Liver (tissue), 9 donors: ENCODE data around the gene PEX7. TPM values are rescaled to one million over a fixed set of nuclear protein-coding genes. Genes with fewer than 3 reads are reported as not detected.

Experiments used
- DNase-seq: peaks from one replicate; pipeline ENCODE4 v3.0.0-alpha.2; 2017; ENCODE audit warnings: low spot score
- H3K27ac ChIP-seq, 2 donors: one replicate each; pipeline ENCODE4 v1.7.0; 2013; ENCODE audit warnings: inconsistent platforms in 2 of 2, low read length in 2 of 2, control low read depth in 1 of 2, low read depth in 1 of 2, mild to moderate bottlenecking in 1 of 2
- H3K27me3 ChIP-seq, 4 donors: one replicate each; pipeline versions ENCODE4 v1.6.1 to v1.7.0; 2013; ENCODE audit warnings: low read length in 3 of 4, inconsistent platforms in 1 of 4, mild to moderate bottlenecking in 1 of 4, moderate library complexity in 1 of 4; ENCODE audit not compliant: control insufficient read depth in 4 of 4, insufficient read depth in 4 of 4
- H3K36me3 ChIP-seq, 4 donors: one replicate each; pipeline versions ENCODE4 v1.6.1 to v1.7.0; 2013; ENCODE audit warnings: low read length in 3 of 4, mild to moderate bottlenecking in 3 of 4, low read depth in 1 of 4, moderate library complexity in 1 of 4; ENCODE audit not compliant: control insufficient read depth in 4 of 4, insufficient read depth in 3 of 4
- H3K4me1 ChIP-seq, 4 donors: one replicate each; pipeline versions ENCODE4 v1.6.1 to v1.7.0; 2013; ENCODE audit warnings: low read length in 3 of 4, mild to moderate bottlenecking in 3 of 4, moderate library complexity in 1 of 4; ENCODE audit not compliant: control insufficient read depth in 4 of 4, insufficient read depth in 4 of 4
- H3K4me3 ChIP-seq, 3 donors: one replicate each; pipeline versions ENCODE4 v1.6.1 to v1.7.0; 2013; ENCODE audit warnings: low read length in 3 of 3, control low read depth in 1 of 3, low read depth in 1 of 3, mild to moderate bottlenecking in 1 of 3
- H3K9ac ChIP-seq, 2 donors: one replicate each; pipeline ENCODE4 v1.7.0; 2013; ENCODE audit warnings: low read length in 2 of 2, mild to moderate bottlenecking in 2 of 2, moderate library complexity in 2 of 2, control low read depth in 1 of 2, low read depth in 1 of 2
- H3K9me3 ChIP-seq, 4 donors: one replicate each; pipeline versions ENCODE4 v1.6.1 to v1.7.0; 2013; ENCODE audit warnings: low read length in 3 of 4; ENCODE audit not compliant: control insufficient read depth in 4 of 4
- ATF3 ChIP-seq: IDR thresholded peaks from 2 replicates; pipeline ENCODE4 v1.6.1; 2016; ENCODE audit warnings: antibody characterized with exemption
- CTCF ChIP-seq: fragments of 150-350 bp; IDR thresholded peaks from 2 replicates; pipeline ENCODE4 v1.5.1; 2017; ENCODE audit warnings: improper control_type of control experiment, low read depth, low read length; ENCODE audit not compliant: missing input control
- FOXA1 ChIP-seq: IDR thresholded peaks from 2 replicates; pipeline ENCODE4 v1.6.1; 2016; ENCODE audit warnings: antibody characterized with exemption
- FOXA2 ChIP-seq: IDR thresholded peaks from 2 replicates; pipeline ENCODE4 v1.6.1; 2016; ENCODE audit warnings: antibody characterized with exemption
- GABPA ChIP-seq, 2 donors: IDR thresholded peaks in 1 of 2; conservative IDR thresholded peaks in 1 of 2; 2 replicates each; pipeline ENCODE4 v1.6.1; 2016; ENCODE audit warnings: antibody characterized with exemption in 2 of 2, mild to moderate bottlenecking in 1 of 2, moderate library complexity in 1 of 2
- HNF4A ChIP-seq, 2 donors: conservative IDR thresholded peaks; 2 replicates each; pipeline ENCODE4 v1.6.1; 2016; ENCODE audit warnings: antibody characterized with exemption in 2 of 2, mild to moderate bottlenecking in 2 of 2
- HNF4G ChIP-seq: IDR thresholded peaks from 2 replicates; pipeline ENCODE4 v1.6.1; 2016; ENCODE audit warnings: antibody characterized with exemption
- JUND ChIP-seq, 2 donors: IDR thresholded peaks; 2 replicates each; pipeline ENCODE4 v1.6.1; 2016; ENCODE audit warnings: antibody characterized with exemption in 2 of 2
- MAX ChIP-seq: IDR thresholded peaks from 2 replicates; pipeline ENCODE4 v1.6.1; 2016; ENCODE audit warnings: antibody characterized with exemption
- NR2F2 ChIP-seq: IDR thresholded peaks from 2 replicates; pipeline ENCODE4 v1.6.1; 2016; ENCODE audit warnings: antibody characterized with exemption
- RAD21 ChIP-seq, 2 donors: IDR thresholded peaks; 2 replicates each; pipeline ENCODE4 v1.6.1; 2016; ENCODE audit warnings: antibody characterized with exemption in 2 of 2, mild to moderate bottlenecking in 2 of 2
- REST ChIP-seq: IDR thresholded peaks from 2 replicates; pipeline ENCODE4 v1.6.1; 2016; ENCODE audit warnings: antibody characterized with exemption, mild to moderate bottlenecking
- RXRA ChIP-seq, 2 donors: IDR thresholded peaks; 2 replicates each; pipeline ENCODE4 v1.6.1; 2017 to 2018; ENCODE audit warnings: antibody characterized with exemption in 2 of 2, mild to moderate bottlenecking in 1 of 2
- SP1 ChIP-seq: IDR thresholded peaks from 2 replicates; pipeline ENCODE4 v1.6.1; 2018; ENCODE audit warnings: antibody characterized with exemption, mild to moderate bottlenecking
- TAF1 ChIP-seq: conservative IDR thresholded peaks from 2 replicates; pipeline ENCODE4 v1.6.1; 2016; ENCODE audit warnings: antibody characterized with exemption, mild to moderate bottlenecking
- ZBTB33 ChIP-seq: IDR thresholded peaks from 2 replicates; pipeline ENCODE4 v1.6.1; 2016; ENCODE audit warnings: antibody characterized with exemption
- WGBS: extraction: QIAGEN DNeasy Blood & Tissue Kit; methylation state at CpG from one replicate; pipeline ENCODE4 v1.1.7; 2013; 5-methylcytosine and 5-hydroxymethylcytosine counted together
- polyA plus RNA-seq, 2 donors: library from polyadenylated mRNA; stranded (reverse) in 1 of 2; unstranded in 1 of 2; fragments of 200-250 nt in 1 of 2; fragments of >200 nt in 1 of 2; fragmentation: Nextera tagmentation in 1 of 2; extraction: Ambion mirVana in 1 of 2; gene quantifications; one replicate each; pipeline versions ENCODE4 v1.2.1 to v1.2.3, GENCODE V29; 2013 to 2015
- total RNA-seq, 2 donors: library from RNA; depleted of rRNA; stranded (reverse); fragments of >200 nt; gene quantifications; one replicate each; pipeline ENCODE4 v1.2.3, GENCODE V29; 2014
- donor health status: healthy.
- donor health status: healthy.
- donor health status: healthy.
- donor health status: healthy.
- donor health status: healthy.

Gene PEX7
- total and polyA plus RNA-seq, 4 donors: 5.2 to 7.5 (median 6.2) TPM

- no peak for TF ChIP-seq SP1
- no peak for TF ChIP-seq HNF4A (conservative IDR thresholded peaks at IDR 0.05)
- TF ChIP-seq CTCF: no peak
- TF ChIP-seq REST: no peak
- no peak for TF ChIP-seq FOXA1
- no peak for TF ChIP-seq FOXA2
- no peak for TF ChIP-seq RXRA (IDR thresholded peaks at IDR 0.05)
- no peak for TF ChIP-seq RAD21 (IDR thresholded peaks at IDR 0.05)
- TF ChIP-seq NR2F2: no peak
- no peak for TF ChIP-seq HNF4G
- TF ChIP-seq ATF3: no peak
- no peak for TF ChIP-seq MAX
- TF ChIP-seq TAF1: no peak
- TF ChIP-seq JUND (IDR thresholded peaks at IDR 0.05): no peak
- TF ChIP-seq GABPA (IDR thresholded peaks at IDR 0.05 in 1 of 2, conservative IDR thresholded peaks at IDR 0.05 in 1 of 2): no peak
- TF ChIP-seq ZBTB33: no peak
- peak overlapping the region; percentile 90 to 94 (median 90) for H3K4me3 ChIP-seq
- no peak for DNase-seq
- H3K27me3 ChIP-seq: no peaks in the 10 kb centered on the region
- H3K9ac ChIP-seq: peak overlapping the region; percentile 72 to 92
- H3K4me1 ChIP-seq: peaks cover 0 to 29% (median 9%) of the 10 kb centered on the region in 4 donors
- no peaks in the 10 kb centered on the region for H3K36me3 ChIP-seq
- H3K27ac ChIP-seq: peak overlapping the region; percentile 94 to 97
- WGBS: 22% methylated on average over 7 of the region's 7 CpGs
- no peaks in the 10 kb centered on the region for H3K9me3 ChIP-seq
Observed at GRCh38 chr6:136790411-136791295, 31.7 kb upstream of the PEX7 start.
